ENCODE data around the gene OST4.

OST4 gene

GRCh38 chr2:27039426-27039825 is 32.0 kb downstream of the OST4 start:
- TF ChIP-seq POLR2AphosphoS5 (IDR thresholded peaks at IDR 0.05; ENCODE audit: low read depth): no peak
- H3K27me3 ChIP-seq (ENCODE audit: insufficient read depth, poor library complexity, severe bottlenecking): no peaks in the 10 kb centered on the region
- DNase-seq (ENCODE audit: low read depth in 1 of 2, low spot score in 1 of 2): no peak

GRCh38 chr2:27038631-27039339 is 32.7 kb downstream of the OST4 start:
- H3K27me3 ChIP-seq (ENCODE audit: insufficient read depth, poor library complexity, severe bottlenecking): no peaks in the 10 kb centered on the region
- no peak overlapping the region for H3K27ac ChIP-seq (replicated peaks)
- H3K4me3 ChIP-seq (replicated peaks; ENCODE audit: insufficient read depth, low read length): no peak overlapping the region
- no peak for DNase-seq (ENCODE audit: low read depth in 1 of 2, low spot score in 1 of 2)
- TF ChIP-seq CTCF (IDR thresholded peaks at IDR 0.05; ENCODE audit: insufficient read depth, low read length): no peak
- no peak for TF ChIP-seq REST (IDR thresholded peaks at IDR 0.05; ENCODE audit: insufficient replicate concordance, low read depth)
- no peak for TF ChIP-seq SPI1 (IDR thresholded peaks at IDR 0.05; ENCODE audit: borderline replicate concordance, low read depth)
- no peak for TF ChIP-seq GABPA (IDR thresholded peaks at IDR 0.05; ENCODE audit: low read depth)
- no peak for TF ChIP-seq POLR2AphosphoS5 (IDR thresholded peaks at IDR 0.05; ENCODE audit: low read depth)

More at GRCh38 chr2:27039426-27039825, 32.0 kb downstream of the OST4 start:
- H3K27ac ChIP-seq (replicated peaks): no peak overlapping the region
- no peak overlapping the region for H3K4me3 ChIP-seq (replicated peaks; ENCODE audit: insufficient read depth, low read length)

GRCh38 chr2:27038012-27038411 is 33.4 kb downstream of the OST4 start:
- TF ChIP-seq CTCF (IDR thresholded peaks at IDR 0.05; ENCODE audit: insufficient read depth, low read length) (no peak), POLR2AphosphoS5 (IDR thresholded peaks at IDR 0.05; ENCODE audit: low read depth) (no peak), GABPA (IDR thresholded peaks at IDR 0.05; ENCODE audit: low read depth) (no peak), SPI1 (IDR thresholded peaks at IDR 0.05; ENCODE audit: borderline replicate concordance, low read depth) (no peak), REST (IDR thresholded peaks at IDR 0.05; ENCODE audit: insufficient replicate concordance, low read depth) (no peak)
- DNase-seq (ENCODE audit: low read depth in 1 of 2, low spot score in 1 of 2): no peak

GRCh38 chr2:27033253-27033852 is 38.1 kb downstream of the OST4 start:
- H3K4me3 ChIP-seq (replicated peaks; ENCODE audit: insufficient read depth, low read length): peak overlapping the region; percentile 98
- no peaks in the 10 kb centered on the region for H3K27me3 ChIP-seq (ENCODE audit: insufficient read depth, poor library complexity, severe bottlenecking)
- no peak for DNase-seq (ENCODE audit: low read depth in 1 of 2, low spot score in 1 of 2)
- peak overlapping the region; percentile 84 for H3K27ac ChIP-seq (replicated peaks)
- TF ChIP-seq REST (IDR thresholded peaks at IDR 0.05; ENCODE audit: insufficient replicate concordance, low read depth) (no peak), POLR2AphosphoS5 (IDR thresholded peaks at IDR 0.05; ENCODE audit: low read depth) (no peak), GABPA (IDR thresholded peaks at IDR 0.05; ENCODE audit: low read depth) (no peak), CTCF (IDR thresholded peaks at IDR 0.05; ENCODE audit: insufficient read depth, low read length) (no peak), SPI1 (IDR thresholded peaks at IDR 0.05; ENCODE audit: borderline replicate concordance, low read depth) (no peak)

More at GRCh38 chr2:27038012-27038411, 33.4 kb downstream of the OST4 start:
- H3K4me3 ChIP-seq (replicated peaks; ENCODE audit: insufficient read depth, low read length): no peak overlapping the region
- H3K27me3 ChIP-seq (ENCODE audit: insufficient read depth, poor library complexity, severe bottlenecking): no peaks in the 10 kb centered on the region
- H3K27ac ChIP-seq (replicated peaks): no peak overlapping the region

All from HL-60 (cell line).